Stromal cell of bone marrow (primary cell): ENCODE results near the gene HES4.
"Not testable (repeated sequence)": the region's sequence is repeated elsewhere in the genome, so short reads cannot be mapped to it uniquely, and the experiment has no call there.

Experiments used
- DNase-seq: peaks from one replicate; pipeline ENCODE4 v3.0.0-alpha.2; 2012; ENCODE audit warnings: low read depth

The HES4 gene

GRCh38 chr1:1033731-1034438 is 34.0 kb upstream of the HES4 start:
- DNase-seq: no peak

DNA sequence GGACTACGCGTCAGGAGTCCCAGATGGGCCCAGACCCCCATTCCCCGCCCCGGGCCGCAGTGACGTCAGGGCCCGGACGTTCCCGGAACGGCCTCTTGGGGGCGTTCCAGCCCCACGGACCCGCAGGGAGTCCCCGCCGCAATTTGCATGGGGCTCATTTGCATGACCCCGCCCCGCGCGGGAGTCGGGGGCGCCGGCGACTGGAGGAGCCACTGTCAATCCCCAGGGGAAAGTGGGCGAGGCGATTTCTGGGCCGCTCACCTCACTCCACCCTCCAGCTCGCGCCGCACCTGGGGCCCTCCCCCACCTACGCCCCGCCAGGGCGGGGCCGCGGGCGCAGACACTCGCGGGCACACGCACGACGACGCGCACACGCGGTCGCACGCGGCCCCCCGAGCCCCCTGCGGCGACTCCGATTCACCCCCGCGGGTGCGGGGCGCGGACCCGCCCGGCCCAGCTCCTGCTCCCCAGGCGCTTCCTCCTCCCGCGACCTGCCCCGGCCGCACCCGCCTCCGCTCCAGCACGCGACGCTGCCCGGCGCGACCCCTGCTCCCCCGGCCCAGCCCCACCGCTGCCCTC is 33.2 kb upstream of the HES4 start:
- DNase-seq: no peak

DNA sequence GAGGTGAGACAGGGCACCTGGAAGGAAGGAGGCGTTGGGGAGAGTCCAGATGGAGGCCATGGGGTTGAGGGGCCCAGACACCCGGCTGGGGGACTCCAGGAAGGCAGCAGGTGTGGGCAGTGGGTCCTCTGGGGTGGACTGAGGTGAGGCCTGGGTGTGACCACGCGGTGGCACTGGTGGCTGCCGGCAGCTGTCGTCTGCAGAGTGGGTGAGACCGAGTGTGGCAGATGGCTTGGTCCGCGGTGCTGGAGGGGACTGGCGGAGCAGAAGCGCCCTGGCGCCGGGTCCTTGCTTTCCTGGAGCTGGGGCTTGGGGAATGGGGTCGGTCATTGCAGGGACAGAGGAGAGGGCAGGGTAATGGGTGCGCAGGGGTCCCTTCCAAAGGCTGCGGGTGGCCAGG is 32.5 kb upstream of the HES4 start:
- no peak for DNase-seq

DNA sequence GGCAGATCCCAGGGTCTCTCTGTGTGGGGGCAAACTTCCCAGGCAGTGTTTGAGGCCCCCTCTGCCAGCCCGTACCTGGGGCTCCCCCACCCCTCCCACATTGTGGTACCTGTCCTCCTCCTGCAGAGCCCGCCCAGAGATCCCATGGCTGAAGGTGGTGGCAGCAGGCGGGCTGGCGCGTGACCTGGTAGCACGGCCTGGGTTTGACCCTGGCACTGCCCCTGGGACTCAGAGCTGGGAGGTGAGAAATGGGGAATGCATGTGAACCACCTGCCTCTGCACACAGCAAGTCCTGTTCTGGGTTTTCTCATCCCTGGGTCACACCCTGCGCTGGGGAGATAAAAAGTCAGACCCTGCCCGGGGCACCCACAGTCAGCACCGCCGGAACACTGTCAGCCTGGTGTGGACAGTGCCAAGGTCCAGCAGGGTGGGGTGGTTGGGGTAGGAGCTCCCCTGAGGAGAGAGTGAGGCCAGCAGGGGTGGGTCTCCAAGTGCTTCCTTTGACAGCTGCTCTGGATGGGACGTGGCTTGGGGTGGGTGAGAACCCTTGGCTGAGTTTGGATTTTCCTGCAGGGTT is 31.9 kb upstream of the HES4 start:
- DNase-seq: no peak

DNA sequence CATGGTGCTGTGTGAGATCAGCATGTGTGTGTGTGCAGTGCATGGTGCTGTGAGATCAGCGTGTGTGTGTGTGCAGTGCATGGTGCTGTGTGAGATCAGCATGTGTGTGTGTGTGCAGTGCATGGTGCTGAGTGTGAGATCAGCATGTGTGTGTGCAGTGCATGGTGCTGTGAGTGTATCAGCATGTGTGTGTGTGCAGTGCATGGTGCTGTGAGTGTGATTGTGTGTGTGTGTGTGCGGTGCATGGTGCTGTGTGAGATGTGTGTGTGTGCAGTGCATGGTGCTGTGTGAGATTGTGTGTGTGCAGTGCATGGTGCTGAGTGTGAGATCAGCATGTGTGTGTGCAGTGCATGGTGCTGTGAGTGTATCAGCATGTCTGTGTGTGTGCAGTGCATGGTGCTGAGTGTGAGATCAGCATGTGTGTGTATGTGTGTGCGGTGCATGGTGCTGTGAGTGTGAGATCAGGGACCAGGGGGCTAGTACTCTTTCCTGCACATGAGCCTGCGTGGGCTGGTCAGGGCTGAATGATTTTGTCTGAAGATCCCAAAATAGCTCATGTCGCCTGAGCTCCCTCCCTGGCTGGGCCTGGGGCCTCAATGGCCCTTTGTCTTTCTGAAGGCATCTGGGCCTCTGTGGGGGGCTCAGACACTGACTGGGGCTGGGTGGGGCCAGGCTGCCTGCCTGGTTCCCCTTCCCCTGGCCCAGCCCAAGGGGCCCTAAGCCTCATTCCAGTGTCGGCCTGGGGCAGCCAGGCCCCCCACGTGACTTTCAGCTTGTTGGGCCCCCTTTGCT is 31.2 kb upstream of the HES4 start:
- DNase-seq: not testable (repeated sequence)

DNA sequence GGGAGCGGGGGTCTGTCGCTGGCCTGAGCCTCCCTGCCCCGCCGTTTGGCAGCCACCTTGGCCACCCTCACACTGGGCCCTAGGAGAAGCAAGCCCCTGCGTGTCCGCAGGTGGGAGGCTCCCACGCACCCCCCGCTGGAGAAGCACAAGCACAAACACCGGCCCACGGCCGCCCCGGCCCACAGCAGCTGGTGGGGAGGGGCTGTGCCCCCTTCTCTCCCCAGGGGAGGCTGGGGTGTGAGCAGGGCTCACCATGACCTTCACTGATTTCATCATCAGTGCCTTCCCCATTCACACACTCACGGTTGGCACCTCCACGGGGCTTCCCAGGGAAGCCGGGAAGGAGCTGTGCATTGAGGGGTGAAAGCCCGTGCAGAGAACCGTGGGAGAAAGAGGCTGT is 27.9 kb upstream of the HES4 start:
- no peak for DNase-seq

DNA sequence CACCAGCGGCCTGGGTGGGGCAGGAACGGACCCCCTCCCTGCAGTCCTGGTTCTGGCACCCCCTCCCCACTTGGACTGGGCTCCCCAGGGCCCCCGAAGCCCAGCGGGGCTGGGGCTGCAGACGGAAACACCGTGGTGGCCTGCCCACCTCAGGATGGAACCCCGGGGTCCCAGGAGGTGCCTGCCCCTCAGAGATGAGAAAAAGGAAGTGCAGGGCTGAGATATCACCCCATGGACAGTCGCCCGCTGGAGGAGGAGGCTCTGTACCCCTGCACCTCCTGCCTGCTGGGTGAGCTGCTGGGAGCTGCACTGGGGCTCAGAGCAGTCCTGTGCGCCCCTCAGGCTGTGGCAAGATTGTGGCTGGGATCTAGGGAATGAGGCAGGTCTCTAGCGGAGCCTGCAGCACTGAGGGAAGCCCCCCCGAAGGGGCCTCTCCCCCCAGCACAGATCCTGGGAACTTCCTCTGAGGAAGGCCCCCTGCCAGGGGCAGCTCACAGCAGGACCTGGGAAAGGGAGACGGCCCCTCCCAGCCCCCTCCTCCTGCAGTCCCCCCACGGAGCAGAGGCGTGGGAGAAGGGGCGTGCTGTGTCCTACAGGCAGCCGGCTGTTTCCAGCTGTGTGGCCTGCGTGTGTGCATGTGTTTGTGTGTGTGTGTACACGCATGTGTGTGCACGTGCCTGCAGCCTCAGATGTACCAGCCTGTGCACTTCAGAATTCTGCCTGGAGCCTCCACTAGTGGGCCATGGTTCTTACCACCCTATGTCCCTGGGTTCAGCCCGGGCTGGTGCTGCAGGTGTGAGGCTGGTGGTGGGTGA is 26.9 kb upstream of the HES4 start:
- no peak for DNase-seq

GRCh38 chr1:1025730-1026129 is 25.8 kb upstream of the HES4 start:
- DNase-seq: no peak

DNA sequence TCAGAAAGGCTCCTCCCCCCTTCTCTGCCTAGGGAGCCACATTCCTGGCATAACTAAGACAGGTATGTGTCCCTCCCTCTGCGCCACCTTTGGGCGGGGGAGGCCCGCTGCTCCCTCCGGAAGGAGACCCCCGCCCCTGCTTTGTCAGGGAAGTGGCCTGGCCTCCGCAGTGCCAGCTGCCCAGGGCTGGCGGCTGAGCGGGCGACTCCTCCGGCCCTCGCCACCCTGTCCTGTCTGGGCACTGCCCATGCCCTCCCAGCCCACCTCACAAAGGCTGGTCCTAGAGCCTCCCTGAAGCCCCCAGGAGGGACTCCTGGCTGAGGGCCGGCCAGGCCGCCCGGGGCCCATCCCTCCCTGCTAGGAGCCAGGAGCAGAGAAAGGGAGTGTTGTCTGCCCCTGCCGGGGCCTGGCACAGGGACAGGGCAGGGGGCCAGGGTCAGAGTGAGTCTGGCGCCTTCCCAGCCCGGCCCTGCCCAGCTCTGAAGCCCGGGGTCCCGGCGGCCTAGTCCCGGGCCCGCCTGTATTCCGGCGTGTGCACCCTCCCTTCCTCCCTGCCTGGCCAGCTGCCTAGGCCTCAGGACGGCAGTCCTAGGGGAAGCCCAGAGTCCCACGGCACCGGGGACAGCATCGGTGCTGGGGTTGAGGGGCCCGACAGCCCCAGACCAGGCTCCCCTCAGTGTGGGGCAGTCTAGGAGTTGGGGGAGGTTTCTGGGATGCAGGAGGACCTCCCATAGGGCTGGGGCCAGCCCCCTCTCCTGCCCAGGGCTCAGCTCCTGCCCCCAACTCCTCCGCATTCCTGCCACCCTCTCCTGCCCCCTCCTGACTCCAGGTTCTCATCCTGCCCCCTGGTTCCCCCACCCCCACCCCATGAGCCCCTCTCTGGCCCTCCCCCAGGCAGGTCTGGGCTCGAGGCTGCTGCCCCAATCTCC is 25.1 kb upstream of the HES4 start:
- DNase-seq: no peak

GRCh38 chr1:1024149-1024770 is 24.4 kb upstream of the HES4 start:
- DNase-seq: no peak

DNA sequence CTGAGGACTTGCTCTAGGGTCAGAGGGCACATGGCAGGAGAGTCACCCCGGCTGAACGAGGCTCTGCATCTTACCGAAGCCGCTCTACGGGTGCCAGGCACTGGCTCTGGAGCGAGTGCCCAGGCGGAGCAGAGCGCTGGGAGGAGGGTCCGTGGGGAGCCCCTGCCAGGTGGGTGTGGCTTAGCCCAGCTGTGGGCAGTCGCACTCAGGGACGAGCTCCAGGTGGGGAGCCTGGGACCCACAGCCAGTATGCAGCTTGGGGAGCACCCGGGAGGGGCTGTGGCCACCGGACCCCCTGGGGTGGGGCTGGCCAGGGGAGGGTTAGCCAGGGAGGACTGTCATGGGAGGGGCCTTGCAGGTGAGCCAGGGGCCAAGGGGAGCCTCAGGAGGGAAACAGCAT is 23.8 kb upstream of the HES4 start:
- no peak for DNase-seq

DNA sequence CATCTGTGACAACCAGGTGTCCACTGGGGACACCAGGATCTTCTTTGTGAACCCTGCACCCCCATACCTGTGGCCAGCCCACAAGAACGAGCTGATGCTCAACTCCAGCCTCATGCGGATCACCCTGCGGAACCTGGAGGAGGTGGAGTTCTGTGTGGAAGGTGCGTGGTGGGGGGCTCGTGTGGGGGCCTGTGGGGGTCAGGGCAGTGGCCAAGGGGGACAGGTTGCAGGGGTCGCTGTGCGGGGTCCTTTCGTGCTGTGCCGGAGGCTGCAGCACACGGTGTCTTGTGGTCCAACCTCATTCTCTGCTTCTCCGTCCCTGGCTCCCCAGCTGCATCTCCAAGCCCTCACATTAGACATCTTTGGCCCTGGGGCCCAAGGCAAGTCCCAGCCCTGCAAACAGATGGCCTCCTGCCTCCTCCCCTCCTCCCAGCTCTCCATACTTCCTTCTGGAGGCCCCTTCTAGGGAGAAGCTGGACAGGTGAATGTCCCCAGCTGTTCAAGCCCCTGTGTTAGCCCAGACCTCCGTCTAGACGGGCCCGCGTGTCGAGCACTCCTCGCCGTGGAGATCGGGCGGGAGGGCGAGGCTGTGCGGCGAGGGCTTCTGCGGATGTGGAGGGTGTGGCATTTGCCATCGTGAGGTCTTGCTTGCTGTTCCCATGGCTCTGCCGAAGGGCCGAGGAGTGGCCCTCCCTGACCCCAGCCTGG is 22.6 kb upstream of the HES4 start:
- no peak for DNase-seq

DNA sequence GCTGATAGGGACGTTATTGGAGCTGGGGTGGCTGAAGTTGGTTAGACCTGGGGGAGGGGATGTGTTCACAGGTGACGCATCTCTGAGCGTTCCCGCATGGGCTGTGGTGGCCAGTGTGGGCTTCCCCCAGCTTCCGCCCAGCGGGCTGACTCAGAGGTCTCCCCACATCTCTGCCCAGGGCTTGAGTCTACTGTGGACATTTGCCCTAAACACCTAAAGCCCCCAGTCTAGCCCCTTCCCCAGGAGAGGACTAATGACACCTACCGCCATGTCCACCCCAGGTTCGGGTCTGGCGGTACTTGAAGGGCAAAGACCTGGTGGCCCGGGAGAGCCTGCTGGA is 22.0 kb upstream of the HES4 start:
- DNase-seq: no peak

- no peak for DNase-seq
These were observed 21.4 kb upstream of the HES4 start for GRCh38 chr1:1021010-1021919.

- no peak for DNase-seq
These were observed 20.6 kb upstream of the HES4 start for GRCh38 chr1:1020415-1021009.

- no peak for DNase-seq
These were observed 20.1 kb upstream of the HES4 start, which contains the start of gene AGRN for GRCh38 chr1:1020000-1020404. TSS of gene AGRN (plus strand) at chr1:1020120. CDS start at chr1:1020173, 53 bp downstream.

- DNase-seq: peak; percentile 62
These were observed 19.5 kb upstream of the HES4 start for GRCh38 chr1:1019122-1019999.
